ENCODE measurements around the gene CD200.
A peak's percentile ranks its signal among the peaks of the same experiment; 100 is the strongest.
"Not testable (repeated sequence)": the region's sequence is repeated elsewhere in the genome, so short reads cannot be mapped to it uniquely, and the experiment has no call there.

The CD200 gene

DNA sequence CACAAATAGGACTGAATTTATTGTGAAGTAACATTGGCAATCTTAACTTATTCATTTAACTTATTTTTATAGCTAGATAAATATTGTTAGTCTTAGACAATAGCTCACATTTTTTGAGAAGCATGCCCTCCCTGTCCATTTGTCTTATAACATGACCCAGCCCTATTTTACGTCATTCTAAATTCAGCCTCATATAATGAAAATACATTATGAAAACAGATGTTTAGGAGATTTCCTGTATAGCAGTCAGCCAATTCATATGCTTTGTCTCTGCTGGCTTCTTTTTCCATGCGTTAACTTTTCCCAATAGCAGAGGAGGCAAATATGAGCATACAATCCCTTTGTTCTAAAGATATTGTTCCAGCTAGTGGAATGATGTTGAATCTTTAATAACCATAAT is 29.3 kb downstream of the CD200 start:
- DNase-seq = no peak

DNA sequence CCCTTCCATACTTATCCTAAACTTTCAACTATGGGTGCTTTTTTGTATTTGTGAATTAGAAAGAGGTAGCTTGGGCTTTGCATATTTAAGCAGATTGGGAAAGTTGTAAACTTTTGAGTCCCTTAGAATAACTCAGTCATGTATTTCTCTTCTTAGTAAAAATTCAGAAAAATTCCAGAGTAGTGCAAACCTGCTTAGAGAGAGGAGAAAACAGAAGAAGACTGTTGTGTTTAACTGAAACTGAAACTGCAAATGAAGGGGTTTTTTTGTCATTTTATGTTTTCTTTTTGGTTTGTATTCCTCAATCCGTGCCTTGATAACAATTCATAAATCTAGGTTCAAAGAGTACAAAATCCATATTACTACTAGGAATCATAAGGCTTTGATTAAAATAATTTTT is 31.3 kb downstream of the CD200 start:
- DNase-seq = no peak

DNA sequence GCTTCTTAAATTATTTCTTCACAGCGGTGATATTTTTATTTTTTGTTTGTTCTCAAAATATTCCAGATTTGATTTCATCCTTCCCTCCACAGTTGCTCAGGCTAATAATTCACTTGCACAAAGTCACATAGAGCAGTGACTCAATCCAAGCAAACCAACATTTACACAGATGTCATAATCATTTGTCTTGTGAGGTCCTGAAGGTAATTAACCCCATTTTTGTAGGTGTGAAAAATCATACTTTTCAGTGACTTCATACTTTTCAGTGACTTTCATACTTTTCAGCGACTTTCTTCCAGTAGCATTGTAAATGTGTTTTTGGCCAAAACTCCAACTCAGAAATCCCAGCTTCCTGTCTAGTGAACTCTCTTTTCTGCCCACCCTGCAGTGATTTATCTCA is 32.1 kb downstream of the CD200 start:
- no peak for DNase-seq

DNA sequence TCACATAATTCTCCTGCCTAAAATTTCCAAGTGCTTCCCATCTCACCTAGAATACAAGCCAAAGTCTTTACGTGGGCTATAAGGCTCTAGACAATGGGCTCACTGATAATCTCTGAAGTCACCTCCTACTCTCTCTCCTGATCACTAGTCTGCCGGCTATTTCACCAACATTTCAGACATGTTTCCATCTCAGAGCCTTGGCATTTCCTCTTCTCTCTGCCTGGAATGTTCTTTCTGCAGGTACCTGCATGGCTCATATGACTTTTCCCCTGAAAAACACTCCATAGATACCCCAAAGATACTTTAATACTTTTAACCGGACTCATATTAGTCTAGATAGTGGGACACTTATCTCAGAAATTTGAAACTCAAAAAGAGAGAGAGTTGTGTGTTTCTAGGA is 32.7 kb downstream of the CD200 start:
- no peak for DNase-seq

DNA sequence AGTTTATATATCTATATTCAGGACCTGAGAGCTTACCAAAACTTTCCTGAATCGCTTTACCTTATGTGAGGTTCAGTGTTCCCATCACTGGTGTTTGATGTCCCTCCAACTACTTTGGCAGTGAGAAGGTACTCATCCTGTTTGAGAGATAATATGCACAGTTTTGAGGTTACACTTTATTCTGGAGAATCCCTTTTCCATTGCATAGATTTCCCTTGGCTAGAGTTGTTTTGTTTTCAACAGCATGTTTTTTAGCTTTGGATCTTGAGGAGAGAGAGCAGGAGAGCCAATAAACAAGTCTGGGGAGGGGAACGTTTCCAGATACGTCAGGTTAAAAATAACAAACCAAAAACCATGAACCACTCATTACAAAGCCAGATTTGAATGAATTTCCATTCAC is 33.6 kb downstream of the CD200 start:
- no peak for DNase-seq

DNA sequence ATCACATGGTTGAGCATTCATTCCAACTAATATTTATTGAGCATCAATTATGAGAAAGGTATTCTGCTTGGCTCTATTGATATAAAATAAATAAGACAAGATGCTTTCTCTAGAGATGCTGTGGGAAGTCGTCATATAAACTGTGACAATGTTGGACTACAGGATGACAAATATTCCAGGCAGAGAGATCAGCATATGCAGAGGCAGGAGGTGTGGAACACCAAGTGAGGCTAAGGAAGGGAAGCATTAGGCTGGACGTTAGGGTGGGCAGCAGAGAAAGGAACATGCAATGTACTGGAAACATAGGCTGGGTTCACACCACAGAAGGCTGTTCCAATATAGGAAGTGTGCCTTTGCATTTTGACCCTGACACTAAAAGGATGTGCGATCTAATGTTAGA is 38.6 kb downstream of the CD200 start:
- DNase-seq = no peak

DNA sequence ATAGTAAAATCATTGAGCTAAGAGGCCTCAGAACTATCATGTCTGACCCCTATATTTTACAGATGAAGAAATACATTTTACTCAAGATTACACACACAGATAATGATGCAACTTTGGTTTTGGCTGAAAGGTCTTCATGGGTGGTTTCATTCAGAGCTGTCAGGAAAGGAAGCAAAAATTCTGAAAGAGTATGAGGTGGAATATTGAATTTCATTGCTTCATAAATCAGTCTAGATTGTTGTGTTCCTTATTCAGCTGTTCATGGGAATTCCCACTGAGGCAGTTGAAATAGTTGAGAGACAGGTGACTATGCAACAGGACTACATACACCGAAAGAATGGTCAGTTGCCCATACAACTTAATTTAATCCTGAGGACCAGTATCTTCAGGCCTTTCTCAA is 39.4 kb downstream of the CD200 start:
- peak in 2 of 4 experiments; percentile 33 to 34 for DNase-seq

DNA sequence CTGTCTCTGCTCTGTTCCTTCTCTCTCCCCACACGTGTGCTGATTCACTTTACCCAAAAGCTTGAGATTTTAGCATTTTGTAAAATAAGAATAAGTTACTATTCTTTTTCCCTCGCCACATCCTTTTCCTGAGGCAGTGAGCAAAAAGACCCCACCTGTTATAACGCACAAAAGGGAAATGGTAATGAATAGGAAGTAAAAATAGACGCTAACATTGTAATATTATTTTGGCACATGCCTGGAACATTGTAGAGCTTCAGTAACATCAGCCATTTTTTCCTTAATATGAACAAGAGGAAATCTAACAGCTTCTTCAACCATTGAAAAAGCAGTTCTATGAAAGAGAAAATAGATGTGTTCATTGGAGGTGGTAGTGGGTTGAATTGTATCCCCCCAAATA is 40.5 kb downstream of the CD200 start:
- no peak for DNase-seq

DNA sequence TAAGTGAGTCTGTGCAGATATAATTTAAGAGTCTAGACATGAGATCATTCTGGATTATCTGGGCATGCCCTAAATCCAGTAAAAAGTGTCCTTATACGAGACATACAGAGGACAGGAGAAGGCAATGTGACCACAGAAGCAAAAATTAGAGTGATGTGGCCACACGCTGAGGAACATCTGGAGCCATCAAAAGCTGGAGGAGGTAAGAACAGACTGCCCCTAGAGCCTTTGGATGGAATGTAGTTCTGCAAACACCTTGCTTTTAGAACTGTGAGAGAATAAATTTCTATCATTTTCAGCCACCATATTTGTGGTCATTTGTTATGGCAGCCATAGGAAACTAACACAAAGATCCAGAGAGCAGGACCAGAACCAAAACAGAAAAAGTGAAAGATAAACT is 41.0 kb downstream of the CD200 start:
- no peak for DNase-seq

DNA sequence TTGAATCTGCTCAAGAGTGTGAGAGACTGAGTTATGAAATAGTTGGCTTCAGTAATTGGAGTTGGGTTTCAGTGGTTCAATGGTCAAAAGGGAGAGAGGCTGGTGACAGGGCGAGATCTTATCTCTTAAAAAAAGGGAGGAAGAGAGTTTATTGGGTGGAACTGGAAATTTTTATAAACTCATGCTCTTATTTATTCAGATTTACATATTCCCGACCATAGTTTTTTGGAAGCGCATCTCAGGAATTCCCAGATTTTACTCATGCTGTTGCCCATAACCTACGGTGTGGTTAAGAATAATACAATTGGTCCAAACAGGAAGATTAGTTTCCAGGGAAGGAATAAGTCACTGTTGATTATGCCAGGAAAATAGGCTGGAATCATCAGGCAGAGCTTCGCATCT is 41.4 kb downstream of the CD200 start:
- no peak for DNase-seq

DNA sequence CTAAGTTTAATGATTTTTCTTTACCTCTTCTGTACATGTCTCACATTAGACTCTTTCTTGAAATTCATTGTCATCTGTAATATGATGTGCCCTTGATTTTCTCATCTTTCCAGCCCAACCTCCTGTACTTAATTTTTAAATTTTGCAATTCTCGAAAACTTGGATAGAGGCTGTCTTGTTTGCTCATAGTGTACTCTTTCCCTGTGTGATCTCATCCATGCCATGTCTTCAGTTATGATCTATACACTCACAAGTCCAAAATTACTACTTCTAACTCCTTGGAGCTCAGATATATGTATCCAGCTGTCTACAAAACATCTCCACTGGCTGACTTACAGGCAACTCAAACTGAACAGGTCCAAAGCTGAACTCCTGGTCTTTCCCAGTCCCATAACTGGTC is 42.2 kb downstream of the CD200 start:
- no peak for DNase-seq

DNA sequence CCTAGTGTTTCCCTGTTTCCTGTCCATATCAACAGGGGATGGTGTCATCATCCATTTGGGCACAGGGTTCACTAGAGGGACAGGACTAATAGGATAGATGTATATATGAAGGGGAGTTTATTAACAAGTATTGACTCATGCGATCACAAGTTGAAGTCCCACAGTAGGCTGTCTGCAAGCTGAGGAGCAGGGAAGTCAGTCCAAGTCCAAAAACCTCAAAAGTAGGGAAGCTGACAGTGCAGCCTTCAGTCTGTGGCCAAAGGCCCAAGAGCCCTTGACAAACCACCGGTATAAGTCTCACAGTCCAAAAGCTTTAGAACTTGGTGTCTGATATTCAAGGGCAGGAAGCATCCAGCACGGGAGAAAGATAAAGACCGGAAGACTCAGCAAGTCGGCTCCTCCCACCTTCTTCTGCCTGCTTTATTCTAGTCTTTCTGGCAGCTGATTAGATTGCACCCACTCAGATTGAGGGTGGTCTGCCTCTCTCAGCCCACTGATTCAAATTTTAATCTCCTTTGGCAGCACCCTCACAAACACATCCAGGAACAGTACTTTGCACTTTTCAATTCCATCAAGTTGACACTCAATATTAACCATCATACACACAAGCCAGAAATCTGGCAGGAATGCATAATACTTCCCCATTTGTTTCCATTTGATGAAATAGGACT is 43.4 kb downstream of the CD200 start:
- peak in 3 of 4 experiments; percentile 34 to 57 (median 45) for DNase-seq

DNA sequence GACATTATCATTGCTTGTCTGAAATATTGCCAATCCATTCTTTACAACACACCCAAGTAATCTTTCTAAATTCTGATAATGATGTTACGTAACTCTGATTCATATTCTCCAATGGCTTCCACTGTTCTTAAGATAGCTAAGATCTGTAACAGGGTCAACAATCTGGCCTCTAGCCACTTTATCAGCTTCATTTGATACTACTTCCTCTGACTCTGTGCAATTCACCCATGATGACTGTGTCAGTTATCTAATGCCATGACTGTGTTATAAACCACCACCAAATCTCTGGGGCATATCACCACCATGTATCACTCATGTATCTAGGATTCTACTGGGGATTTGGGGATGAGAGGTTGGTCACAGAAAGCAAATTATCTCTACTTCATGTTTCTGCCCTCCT is 44.0 kb downstream of the CD200 start:
- peak in 2 of 4 experiments; percentile 29 to 68 for DNase-seq

DNA sequence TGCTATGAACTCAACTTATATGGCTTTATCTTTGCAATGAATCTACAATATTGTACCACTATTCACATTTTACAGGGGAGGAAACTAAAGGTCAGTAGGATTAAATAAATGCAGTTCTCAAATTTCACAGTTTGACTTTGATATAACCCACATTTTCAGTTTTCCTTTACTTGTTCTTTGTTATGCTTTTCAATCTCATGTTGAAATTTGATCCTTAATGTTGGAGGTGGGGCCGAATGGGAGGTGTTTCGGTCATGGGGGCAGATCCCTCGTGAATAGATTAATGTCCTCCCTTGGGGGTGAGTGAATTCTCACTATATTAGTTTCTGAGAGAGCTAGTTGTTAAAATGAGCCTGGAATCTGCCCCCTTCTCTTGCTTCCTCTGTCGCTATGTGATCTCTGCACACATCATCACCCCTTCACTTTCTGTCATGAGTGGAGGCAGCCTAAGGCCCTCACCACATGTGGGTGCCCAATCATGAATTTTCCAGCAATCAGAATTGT is 44.7 kb downstream of the CD200 start:
- no peak for DNase-seq

DNA sequence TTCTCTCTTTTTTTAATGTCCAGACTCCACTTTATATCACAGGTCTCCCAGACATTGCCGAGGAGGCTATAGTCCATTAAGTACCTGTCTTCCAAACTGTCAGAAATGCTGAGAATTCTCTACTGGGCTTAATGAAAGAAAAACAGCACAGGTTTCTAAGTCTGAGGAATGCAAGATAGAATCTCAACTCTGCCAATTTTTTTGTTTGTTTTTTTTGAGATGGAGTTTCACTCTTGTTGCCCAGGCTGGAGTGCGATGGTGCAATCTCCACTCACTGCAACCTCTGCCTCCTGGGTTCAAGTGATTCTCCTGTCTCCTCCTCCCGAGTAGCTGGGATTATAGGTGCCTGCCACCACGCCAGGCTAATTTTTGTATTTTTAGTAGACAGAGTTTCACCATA is 45.4 kb downstream of the CD200 start:
- DNase-seq = not testable (repeated sequence)

DNA sequence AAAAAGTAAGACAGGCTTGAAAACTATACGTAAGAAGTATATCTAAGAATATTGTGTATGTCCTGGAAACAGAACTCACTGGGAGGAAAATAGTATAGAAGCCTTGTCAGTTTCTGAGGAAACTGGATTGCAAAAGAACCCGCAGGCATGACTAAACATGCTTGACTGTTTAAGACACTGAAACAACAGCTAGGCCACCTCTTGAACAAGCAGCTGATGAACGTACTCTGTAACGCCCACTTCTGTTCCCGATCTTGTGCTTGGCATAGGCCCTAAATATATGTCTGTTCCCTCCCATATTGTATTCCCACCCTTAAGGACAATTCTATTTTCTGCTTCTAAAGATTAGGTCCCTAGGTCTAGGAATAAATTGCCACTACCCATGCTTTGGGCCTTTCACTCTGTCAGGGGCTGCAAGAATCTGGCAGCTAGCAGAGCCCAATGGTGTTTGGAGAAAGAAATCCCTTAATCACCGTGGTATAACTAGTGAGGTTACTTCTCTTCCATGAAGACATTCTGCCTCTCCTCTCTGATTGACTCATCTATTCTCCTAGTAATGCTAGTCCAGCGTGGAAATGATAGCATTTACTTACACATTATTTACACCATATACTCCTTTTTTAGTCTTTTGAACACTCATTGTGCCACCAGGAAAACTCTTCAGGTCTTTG is 46.2 kb downstream of the CD200 start:
- DNase-seq = peak; percentile 83 to 93 (median 88)

DNA sequence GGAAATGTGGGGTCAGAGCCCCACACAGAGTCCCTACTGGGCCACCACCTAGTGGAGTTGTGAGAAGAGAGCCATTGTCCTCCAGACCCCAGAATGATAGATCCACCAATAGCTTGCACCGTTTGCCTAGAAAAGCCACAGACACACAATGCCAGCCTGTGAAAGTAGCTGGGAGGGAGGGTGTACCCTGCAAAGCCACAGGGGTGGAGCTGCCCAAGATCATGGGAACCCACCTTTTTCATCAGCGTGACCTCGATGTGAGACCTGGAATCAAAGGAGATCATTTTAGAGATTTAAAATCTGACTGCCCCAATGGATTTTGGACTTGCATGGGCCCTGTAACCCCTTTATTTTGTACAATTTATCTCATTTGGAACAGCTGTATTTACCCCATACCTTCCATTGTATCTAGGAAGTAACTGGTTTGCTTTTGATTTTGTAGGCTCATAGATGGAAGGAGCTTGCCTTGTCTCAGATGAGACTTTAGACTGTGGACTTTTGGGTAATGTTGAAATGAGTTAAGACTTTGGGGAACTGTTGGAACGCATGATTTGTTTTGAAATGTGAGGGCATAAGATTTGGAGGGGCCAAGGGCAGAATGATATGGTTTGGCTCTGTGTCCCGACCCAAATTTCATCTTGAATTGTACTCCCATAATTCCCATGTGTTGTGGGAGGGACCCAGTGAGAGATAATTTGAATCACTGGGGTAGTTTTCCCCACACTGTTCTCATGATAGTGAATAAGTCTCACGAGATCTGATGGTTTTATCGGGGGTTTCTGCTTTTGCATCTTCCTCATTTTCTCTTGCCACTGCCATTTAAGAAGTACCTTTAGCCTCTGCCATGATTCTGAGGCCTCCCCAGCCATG is 49.0 kb downstream of the CD200 start:
- DNase-seq = peak in 1 of 4 experiments; percentile 15

DNA sequence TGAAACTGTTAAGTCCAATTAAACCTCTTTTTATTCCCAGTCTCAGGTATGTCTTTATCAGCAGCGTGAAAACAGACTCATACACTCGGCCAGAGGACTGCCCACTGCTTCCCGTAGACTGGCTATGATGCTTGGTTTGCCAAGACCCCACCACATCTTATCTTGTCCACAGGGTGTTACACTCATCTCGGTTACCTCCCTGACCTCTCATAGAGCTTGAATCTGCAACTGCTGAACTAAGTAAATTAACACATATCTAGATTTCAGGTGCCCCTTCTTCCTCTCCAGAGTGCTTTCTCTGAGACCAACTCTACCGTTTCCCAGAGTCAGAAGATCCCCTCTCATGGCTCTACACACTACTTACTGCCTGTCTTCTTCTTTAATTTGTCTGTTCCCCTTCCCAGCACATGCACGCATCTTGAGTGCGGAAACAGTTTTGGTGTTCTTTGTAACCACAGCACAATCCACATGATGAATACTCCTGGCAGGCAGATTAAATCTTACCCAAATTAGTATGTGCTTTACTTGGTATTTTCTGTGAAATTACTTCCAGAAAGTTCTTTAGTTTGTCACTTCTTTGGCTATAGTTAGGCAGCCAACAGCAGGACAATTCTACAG is 49.7 kb downstream of the CD200 start:
- DNase-seq = peak in 3 of 4 experiments; percentile 17 to 51 (median 36)

DNA sequence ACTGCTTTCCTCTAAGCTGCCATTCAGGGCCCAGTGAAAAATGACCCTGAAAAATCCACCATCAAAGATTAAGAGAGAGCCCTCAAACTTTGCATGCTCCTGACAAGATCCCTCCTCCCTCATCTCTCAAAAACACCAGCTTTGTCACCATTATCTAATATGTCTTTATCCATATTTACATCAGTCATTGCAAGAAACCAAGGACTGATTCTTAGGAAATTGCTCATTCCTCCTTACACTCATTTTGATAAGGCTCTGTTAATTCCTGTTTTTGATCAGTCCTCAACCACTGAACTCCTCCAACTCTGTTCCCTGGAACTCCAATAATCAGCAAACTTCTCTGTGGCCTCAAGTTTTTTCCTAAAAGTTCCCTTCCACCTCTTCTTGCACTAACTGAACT is 51.8 kb downstream of the CD200 start:
- DNase-seq = no peak

DNA sequence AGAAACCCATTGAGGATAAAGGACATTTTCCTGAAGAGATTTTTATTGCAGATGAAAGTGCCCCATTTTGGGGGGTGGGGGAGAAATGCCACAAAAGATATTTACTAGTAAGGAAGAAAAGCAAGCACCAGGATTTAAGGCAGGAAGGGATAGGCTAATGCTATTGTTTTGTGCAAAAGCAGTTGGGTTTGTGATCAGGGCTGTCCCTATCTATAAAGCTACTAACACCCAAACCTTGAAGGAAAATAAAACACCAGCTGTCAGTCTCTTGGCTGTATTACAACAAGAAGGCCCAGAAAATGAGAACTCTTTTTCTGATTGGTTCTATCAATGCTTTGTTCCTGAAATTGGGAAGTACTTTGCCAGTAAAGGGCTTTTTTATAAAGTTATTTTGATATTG is 56.0 kb downstream of the CD200 start:
- no peak for DNase-seq

DNA sequence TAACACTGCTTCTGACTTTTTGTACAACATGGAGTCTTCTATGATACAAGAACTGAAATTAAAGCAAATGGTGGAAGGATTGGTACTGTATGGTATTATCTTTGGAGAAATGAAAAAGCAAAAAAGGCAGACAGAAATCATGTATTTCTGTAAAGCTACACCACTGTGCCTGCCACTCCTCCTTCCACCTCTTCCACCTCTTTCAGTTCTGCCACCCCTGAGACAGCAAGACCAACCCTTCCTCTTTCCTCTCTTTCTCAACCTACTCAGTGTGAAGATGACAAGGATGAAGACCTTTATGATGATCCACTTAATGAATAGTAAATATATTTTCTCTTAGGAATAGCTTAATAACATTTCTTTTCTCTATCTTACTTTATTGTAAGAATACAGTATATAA is 57.0 kb downstream of the CD200 start:
- DNase-seq = no peak

DNA sequence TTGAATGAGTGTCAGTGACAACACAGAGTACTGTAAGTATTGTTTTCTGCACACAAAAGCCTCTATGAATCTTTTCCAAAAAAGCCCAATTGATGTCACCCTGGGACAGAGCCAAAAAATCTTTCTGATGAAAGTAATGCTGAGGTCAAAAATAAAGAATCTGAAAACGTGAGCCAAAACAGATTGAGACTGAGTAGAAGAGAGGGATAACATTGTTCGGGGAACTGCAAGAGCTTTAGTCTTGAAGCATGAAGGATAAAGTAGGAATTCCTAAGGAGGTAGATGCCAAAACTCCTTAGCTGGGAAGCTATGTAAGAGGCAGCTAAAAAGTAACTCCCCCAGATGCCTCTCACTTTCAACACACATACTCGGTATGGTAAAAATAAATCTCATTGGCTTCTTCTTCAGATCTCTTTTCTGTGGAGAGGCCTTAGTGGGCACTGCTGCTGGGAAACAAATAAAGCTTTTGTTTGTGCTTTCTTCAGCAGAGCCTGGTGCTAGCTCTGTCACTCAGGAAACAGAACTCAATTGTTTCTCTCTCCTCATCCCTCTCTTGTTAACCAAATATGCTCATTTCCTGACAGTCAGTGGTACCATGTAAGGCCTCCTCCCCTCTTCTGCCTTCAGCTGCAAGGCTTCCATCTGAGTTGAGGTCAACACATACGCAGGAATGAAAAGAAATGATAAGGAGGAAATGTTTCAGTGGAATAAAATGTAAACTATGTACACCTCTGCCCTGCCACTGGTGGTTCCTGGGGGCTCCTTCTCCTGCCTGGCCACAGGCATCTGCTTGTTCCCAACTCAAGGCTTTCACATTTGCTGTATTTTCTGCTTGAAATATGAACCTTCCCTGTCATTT is 58.1 kb downstream of the CD200 start:
- DNase-seq = no peak

Measured in suppressor macrophage (primary cell).